Stimulated activated CD8-positive, alpha-beta memory T cell treated with anti-CD3 and anti-CD28 coated beads, Interleukin-12 subunit alpha, Interleukin-12 subunit beta, amount 100 ng/mL, for 4 hours (primary cell): ENCODE measurements around the gene ERBB2.

Experiments
- DNase-seq: peaks from one replicate; pipeline ENCODE4 v3.0.0-alpha.2; 2020; ENCODE audit warnings: low read depth

The ERBB2 gene

GRCh38 chr17:39699818-39700147 lies at the start of gene ERBB2:
Gene ERBB2 (plus strand): TSS chr17:39700064. CDS start chr17:39700239, 175 bp downstream.
- DNase-seq = no peak

GRCh38 chr17:39650121-39650579 lies 49.7 kb upstream of the ERBB2 start:
- no peak for DNase-seq

- DNase-seq = no peak
Measured at GRCh38 chr17:39651923-39652586, 47.8 kb upstream of the ERBB2 start.

- DNase-seq = no peak
Measured at GRCh38 chr17:39652587-39653315, 47.1 kb upstream of the ERBB2 start.

GRCh38 chr17:39653316-39653661 lies 46.6 kb upstream of the ERBB2 start:
- DNase-seq = no peak

GRCh38 chr17:39653662-39654331 lies 46.1 kb upstream of the ERBB2 start:
- DNase-seq = peak; percentile 54

- no peak for DNase-seq
Measured at GRCh38 chr17:39655105-39655504, 44.8 kb upstream of the ERBB2 start.

- no peak for DNase-seq
Measured at GRCh38 chr17:39658346-39658745, 41.5 kb upstream of the ERBB2 start.

GRCh38 chr17:39658760-39659159 lies 41.1 kb upstream of the ERBB2 start:
- DNase-seq = no peak

GRCh38 chr17:39659279-39660010 lies 40.4 kb upstream of the ERBB2 start:
- DNase-seq = no peak

GRCh38 chr17:39660011-39660360 lies 39.9 kb upstream of the ERBB2 start:
- DNase-seq = no peak

GRCh38 chr17:39660397-39661385 lies 39.2 kb upstream of the ERBB2 start:
- DNase-seq = no peak

- no peak for DNase-seq
Measured at GRCh38 chr17:39661744-39662541, 37.9 kb upstream of the ERBB2 start.

GRCh38 chr17:39662551-39663339 lies 37.1 kb upstream of the ERBB2 start:
- DNase-seq = no peak

GRCh38 chr17:39663340-39663687 lies 36.5 kb upstream of the ERBB2 start:
- DNase-seq = no peak

GRCh38 chr17:39663688-39664580 lies 35.9 kb upstream of the ERBB2 start:
- DNase-seq = no peak

GRCh38 chr17:39664581-39665561 lies 35.0 kb upstream of the ERBB2 start, which contains the start of gene TCAP:
Gene TCAP (plus strand): TSS chr17:39665349. CDS start chr17:39665360, 11 bp downstream.
- no peak for DNase-seq
